HL-60 (cell line): ENCODE measurements around the gene SYT5.

Source experiments
- GABPA ChIP-seq: IDR thresholded peaks from 2 replicates; pipeline ENCODE4 v1.6.1; 2012; ENCODE audit warnings: low read depth
- POLR2AphosphoS5 ChIP-seq: IDR thresholded peaks from 2 replicates; pipeline ENCODE4 v1.6.1; 2012; ENCODE audit warnings: low read depth
- REST ChIP-seq: IDR thresholded peaks from 2 replicates; pipeline ENCODE4 v1.6.1; 2012; ENCODE audit warnings: low read depth; ENCODE audit not compliant: insufficient replicate concordance
- SPI1 ChIP-seq: IDR thresholded peaks from 2 replicates; pipeline ENCODE4 v1.6.1; 2012; ENCODE audit warnings: low read depth, mild to moderate bottlenecking, borderline replicate concordance
- TF ChIP-seq, protein P1 (sequence below): IDR thresholded peaks from one replicate; pipeline ENCODE4 v1.5.1; 2011; ENCODE audit warnings: low read length, control low read depth, inconsistent platforms; ENCODE audit not compliant: insufficient read depth

GRCh38 chr19:55161571-55162322 lies 18.3 kb downstream of the SYT5 start:
- TF ChIP-seq, protein P1, sequence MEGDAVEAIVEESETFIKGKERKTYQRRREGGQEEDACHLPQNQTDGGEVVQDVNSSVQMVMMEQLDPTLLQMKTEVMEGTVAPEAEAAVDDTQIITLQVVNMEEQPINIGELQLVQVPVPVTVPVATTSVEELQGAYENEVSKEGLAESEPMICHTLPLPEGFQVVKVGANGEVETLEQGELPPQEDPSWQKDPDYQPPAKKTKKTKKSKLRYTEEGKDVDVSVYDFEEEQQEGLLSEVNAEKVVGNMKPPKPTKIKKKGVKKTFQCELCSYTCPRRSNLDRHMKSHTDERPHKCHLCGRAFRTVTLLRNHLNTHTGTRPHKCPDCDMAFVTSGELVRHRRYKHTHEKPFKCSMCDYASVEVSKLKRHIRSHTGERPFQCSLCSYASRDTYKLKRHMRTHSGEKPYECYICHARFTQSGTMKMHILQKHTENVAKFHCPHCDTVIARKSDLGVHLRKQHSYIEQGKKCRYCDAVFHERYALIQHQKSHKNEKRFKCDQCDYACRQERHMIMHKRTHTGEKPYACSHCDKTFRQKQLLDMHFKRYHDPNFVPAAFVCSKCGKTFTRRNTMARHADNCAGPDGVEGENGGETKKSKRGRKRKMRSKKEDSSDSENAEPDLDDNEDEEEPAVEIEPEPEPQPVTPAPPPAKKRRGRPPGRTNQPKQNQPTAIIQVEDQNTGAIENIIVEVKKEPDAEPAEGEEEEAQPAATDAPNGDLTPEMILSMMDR = no peak
- TF ChIP-seq POLR2AphosphoS5 (no peak), REST (no peak), SPI1 (no peak), GABPA (no peak)
